Pericardium fibroblast (primary cell): ENCODE measurements around the gene MEIS1. TPM values are rescaled to one million over a fixed set of nuclear protein-coding genes. Genes with fewer than 3 reads are reported as not detected.

Source experiments
- total RNA-seq: library from RNA; depleted of rRNA; stranded (reverse); fragments of >200 nt; gene quantifications from 2 replicates; pipeline ENCODE4 v1.2.3, GENCODE V29; 2015

Gene MEIS1
- total RNA-seq: 21.9 and 37.7 TPM in 2 replicates

DNA sequence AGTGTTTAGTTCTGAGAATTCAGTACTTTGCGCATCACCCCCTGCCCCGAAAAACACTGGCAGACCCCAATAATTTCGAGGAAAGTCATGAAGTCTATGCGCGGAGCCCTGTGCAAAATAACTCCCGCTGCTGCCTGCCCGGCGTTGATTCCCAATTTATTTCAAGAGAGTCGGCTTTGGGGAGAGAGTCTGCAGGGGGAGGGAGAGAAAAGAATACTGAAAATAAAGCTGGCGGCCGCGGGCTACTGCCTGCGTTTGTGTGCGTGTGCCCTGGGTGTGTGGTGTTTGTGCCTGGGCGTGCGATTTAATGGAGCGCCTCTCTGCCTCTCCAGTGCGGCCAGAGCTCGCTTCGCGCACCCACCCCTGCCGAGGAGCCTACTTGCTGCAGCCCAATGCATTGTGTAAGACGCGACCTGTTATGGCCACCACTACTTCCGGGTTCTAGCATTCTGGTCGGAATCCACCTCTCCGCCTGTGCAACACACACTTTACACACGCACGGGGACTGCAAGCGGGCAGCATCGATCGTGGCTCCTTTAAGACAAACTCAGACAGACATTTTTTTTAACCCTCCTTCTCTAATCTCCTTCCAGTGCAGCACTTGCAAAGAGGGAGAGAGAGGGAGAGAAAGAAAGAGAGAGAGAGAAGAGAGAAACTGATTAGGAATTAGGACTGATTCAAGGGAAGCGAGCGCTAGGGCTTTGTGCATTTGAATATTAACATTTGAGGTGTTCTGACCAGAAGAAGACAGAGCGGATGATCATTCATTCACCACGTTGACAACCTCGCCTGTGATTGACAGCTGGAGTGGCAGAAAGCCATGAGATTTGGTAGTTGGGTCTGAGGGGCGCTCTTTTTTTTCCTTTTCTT is at the start of gene MEIS1:
Gene MEIS1 (plus strand): TSS at position 447 of the 870 bp plus-strand sequence. CDS start 732 bp downstream, outside the sequence.

